ENCODE measurements around the gene DCLK3.

DCLK3 gene

DNA sequence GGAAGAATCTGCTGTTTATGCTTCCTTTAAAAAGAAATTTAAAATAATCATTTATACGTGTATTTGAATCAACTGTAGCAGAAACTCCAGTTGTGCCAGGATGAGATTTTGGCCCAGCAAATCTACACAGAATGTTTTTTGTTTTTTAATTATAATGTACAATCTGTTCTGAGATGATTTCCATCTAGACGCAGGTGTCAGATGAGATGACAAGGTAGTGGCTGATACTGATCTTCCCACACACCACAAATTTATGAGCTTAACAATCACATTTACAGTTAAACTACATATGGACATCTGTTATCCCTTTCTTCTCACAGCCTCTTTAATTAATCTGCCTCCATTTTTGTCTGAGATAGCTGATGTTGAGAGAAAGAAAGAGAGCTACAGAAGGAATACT, 23.6 kb downstream of the DCLK3 start:
- no peak for DNase-seq (ENCODE audit: low read depth, low spot score)
- ChIA-PET CTCF (interaction anchor here (0.8 to 2.9 kb wide), 5 partner anchors 10 to 217 kb away, joined by 3 to 14 read pairs (median 6); no protein-coding TSS in a partner anchor), POLR2A (no interaction called here)
- H3K4me3 ChIP-seq (ENCODE audit: low read depth, low read length) = no peak overlapping the region
- TF ChIP-seq, protein P1, sequence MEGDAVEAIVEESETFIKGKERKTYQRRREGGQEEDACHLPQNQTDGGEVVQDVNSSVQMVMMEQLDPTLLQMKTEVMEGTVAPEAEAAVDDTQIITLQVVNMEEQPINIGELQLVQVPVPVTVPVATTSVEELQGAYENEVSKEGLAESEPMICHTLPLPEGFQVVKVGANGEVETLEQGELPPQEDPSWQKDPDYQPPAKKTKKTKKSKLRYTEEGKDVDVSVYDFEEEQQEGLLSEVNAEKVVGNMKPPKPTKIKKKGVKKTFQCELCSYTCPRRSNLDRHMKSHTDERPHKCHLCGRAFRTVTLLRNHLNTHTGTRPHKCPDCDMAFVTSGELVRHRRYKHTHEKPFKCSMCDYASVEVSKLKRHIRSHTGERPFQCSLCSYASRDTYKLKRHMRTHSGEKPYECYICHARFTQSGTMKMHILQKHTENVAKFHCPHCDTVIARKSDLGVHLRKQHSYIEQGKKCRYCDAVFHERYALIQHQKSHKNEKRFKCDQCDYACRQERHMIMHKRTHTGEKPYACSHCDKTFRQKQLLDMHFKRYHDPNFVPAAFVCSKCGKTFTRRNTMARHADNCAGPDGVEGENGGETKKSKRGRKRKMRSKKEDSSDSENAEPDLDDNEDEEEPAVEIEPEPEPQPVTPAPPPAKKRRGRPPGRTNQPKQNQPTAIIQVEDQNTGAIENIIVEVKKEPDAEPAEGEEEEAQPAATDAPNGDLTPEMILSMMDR (IDR thresholded peaks at IDR 0.05; ENCODE audit: insufficient read depth, low read length, missing control alignments) = no peak

DNA sequence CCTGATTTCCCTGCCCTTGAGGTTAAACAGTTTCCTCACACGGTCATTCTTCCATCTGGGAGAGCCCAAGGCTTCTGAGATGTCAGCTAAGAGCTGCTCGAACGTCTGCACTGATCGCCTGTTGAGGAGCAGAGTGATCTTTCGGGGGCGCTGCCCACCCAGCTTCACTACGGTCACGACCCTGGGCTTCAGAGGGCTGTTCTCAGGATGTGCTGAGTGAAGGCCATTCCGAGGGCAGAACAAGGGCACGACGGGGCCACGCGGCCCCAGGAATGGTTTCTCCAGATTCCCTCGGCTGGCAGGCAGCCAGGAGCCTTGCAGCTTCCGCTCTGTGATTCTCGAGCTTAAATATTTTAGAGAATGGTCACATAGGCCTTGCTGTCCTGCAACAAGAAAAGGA, 25.7 kb downstream of the DCLK3 start:
- H3K4me3 ChIP-seq (ENCODE audit: low read depth, low read length) = no peak overlapping the region
- ChIA-PET CTCF (interaction anchor here (1.2 to 2.0 kb wide), 4 partner anchors 10 to 220 kb away, joined by 3 to 8 read pairs (median 4); no protein-coding TSS in a partner anchor), POLR2A (no interaction called here)
- no peak for DNase-seq (ENCODE audit: low read depth, low spot score)
- TF ChIP-seq, protein P1 (IDR thresholded peaks at IDR 0.05; ENCODE audit: insufficient read depth, low read length, missing control alignments) = no peak

DNA sequence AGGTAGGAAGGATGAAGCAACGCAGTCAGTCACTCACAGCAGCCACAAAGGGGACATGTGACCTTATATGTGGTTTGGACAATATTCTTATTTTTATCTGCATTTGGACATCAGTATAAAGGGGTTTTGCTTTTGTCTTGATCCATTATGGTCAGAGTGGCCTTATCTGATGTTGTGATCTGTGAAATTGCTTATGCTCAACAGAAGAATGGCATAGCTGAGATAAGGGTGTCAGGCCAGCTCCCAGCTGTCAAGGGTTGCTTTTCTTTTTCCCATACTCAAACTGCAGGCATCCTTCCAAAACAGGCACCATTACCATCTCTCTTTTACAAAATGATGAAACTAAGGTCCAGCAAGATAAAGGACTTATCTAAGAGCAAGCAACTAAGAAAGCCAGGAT, 28.1 kb downstream of the DCLK3 start:
- ChIA-PET POLR2A (no interaction called here), CTCF (no interaction called here)
- TF ChIP-seq, protein P1 (IDR thresholded peaks at IDR 0.05; ENCODE audit: insufficient read depth, low read length, missing control alignments) = no peak
- no peak for DNase-seq (ENCODE audit: low read depth, low spot score)
- H3K4me3 ChIP-seq (ENCODE audit: low read depth, low read length) = no peak overlapping the region

DNA sequence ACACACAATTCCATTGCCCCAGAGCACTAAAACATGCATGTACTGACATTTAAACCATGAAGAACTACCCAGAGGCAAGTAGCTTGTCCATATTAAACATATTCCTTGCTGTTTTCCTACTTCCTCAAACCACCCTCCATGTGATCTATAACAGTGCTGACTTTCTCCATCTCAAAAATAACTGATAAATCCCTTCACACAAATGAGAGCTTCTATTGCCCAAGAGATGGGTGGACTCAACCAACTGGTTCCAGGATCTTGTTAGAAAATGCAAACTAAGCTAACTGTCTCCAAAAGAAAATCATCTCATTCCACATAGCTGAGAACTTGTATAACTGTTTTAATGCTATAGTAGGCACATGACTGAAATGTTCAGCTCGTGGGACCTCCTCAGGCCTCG, 29.6 kb downstream of the DCLK3 start:
- CTCF ChIA-PET = interaction anchor here (1.1 to 7.2 kb wide), 5 partner anchors 9 to 1045 kb away, joined by 3 to 80 read pairs (median 4); no protein-coding TSS in a partner anchor

DNA sequence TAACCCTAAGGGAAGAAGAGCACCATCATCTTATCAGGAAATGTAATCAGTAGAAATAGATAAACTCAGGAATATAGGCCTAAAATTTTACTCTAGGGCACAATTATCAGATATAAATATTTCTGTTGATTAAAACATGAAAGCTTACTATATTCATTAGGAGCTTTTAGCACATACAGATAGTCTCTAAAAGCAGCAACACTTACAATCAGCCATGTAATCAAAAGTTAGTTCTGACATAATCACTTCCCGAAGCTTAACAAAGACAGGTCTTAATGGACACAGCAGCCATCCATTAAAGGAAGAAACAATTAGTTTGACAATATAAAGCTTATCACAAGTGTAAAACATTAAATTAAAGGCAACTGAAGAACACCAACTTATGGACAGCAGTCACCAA, 30.6 kb downstream of the DCLK3 start:
- DNase-seq (ENCODE audit: low read depth, low spot score) = no peak
- H3K4me3 ChIP-seq (ENCODE audit: low read depth, low read length) = no peak overlapping the region
- POLR2A ChIA-PET = no interaction called here
- CTCF ChIA-PET = interaction anchor here (1.4 to 7.2 kb wide), 4 partner anchors 129 to 1046 kb away, joined by 3 to 80 read pairs (median 15); no protein-coding TSS in a partner anchor
- TF ChIP-seq, protein P1 (IDR thresholded peaks at IDR 0.05; ENCODE audit: insufficient read depth, low read length, missing control alignments) = no peak

More for the DNA sequence above, 29.6 kb downstream of the DCLK3 start:
- POLR2A ChIA-PET = no interaction called here
- no peak overlapping the region for H3K4me3 ChIP-seq (ENCODE audit: low read depth, low read length)
- no peak for DNase-seq (ENCODE audit: low read depth, low spot score)
- TF ChIP-seq, protein P1 (IDR thresholded peaks at IDR 0.05; ENCODE audit: insufficient read depth, low read length, missing control alignments) = no peak

DNA sequence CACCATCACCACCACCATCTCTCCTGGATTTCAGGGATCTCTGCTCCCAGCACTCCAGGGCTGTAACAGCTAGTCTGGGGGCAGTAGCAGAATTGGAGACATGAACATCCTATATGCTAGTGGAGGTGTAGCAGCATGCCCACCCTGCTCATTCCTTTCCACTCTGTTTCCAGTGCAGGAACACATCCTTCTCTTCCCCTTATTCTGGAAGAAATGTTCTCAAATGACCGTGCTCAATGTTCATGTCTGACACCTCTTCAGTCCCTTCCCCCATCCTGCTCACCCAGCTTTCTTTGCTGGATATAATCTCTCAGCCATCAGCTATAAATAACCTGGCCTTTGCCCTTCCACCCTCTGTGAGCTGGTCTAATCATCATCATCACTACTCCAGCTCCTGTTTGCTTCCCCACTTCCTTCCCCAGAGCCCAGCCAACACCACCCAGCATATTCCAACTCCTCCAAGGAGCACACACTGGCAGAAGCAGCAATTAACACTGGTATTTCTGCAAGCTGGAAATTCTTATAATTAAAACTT, 31.1 kb downstream of the DCLK3 start:
- H3K4me3 ChIP-seq (ENCODE audit: low read depth, low read length) = no peak overlapping the region
- CTCF ChIA-PET = interaction anchor here (1.0 to 7.2 kb wide), 5 partner anchors 11 to 225 kb away, joined by 3 to 80 read pairs (median 4); no protein-coding TSS in a partner anchor
- POLR2A ChIA-PET = no interaction called here

More for the DNA sequence above, 31.1 kb downstream of the DCLK3 start:
- TF ChIP-seq, protein P1 (IDR thresholded peaks at IDR 0.05; ENCODE audit: insufficient read depth, low read length, missing control alignments) = no peak
- DNase-seq (ENCODE audit: low read depth, low spot score) = no peak
